Activated gamma-delta T cell (primary cell): ENCODE results near the gene GABRR1.

ENCODE experiments used
- DNase-seq: peaks from one replicate; lab custom pipeline; 2025; lab: John Stamatoyannopoulos, UW

The GABRR1 gene

DNA sequence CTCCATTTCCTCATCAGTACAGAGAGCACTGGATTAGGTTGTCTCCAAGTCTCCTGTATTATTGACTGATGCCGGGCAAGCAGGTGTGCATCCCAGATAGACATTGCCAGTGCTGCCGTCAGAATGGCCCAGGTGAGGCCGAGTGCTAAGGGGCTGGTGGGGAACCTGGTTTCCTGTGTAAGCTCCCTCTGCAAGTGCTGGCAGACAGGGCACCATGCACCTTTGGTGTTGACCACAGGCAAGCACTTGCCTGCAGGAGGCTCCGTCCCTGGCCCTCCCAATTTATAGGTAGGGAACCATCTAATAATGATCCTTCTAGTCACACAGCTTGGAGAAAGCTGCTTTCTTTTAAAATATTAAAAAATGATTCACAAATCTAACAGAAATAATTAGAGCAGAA is 747 bp downstream of the GABRR1 start:
- no peak for DNase-seq

DNA sequence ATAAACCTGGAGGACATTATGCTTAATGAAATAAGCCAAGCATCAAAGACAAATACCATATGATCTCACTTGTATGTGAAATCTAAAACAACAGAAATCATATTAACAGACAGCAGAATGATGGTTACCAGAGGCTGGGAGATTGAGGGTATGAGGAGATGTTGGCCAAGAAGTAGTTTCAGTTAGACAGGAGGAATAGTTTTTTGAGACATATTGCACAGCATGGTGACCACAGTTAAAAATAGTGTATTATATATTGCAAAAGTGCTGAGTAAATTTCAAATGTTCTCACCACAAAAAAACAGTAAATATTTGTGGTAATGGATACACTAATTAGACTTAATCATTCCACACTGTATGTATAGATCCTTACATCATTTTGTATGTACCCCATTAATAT is 1.8 kb downstream of the GABRR1 start:
- DNase-seq: no peak

DNA sequence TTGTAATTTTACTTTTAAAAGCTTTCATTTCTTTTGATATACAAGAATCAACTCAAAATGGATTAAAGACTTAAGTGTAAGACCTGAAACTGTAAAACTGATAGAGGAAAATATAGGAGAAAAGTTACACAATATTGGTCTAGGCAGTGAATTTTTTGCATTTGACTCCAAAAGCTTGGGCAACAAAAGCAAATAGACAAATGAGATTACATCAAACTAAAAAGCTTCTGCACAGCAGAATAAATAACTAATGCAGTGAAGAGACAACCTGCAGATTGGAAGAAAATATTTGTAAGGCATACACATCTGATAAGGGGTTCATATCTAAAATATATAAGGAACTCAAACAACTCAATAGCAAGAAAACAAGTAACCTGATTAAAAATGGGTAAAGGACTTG is 3.0 kb downstream of the GABRR1 start:
- DNase-seq: no peak

DNA sequence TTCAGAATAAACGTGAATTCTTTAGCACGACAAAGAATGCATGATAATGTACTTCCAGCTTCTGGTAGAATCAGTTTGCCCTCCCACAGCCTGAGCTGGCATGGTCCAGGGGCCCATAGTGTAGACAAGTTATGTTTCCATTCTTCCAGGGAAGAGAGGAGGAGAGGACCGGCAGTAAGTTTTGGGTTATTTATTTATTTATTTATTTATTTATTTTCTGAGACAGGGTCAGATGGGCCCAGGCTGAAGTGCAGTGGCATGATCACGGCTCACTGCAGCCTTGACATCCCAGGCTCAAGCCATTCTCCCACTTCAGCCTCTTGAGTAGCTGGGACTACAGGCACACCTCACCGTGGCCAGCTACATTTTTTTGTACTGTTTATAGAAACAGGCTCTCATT is 4.7 kb downstream of the GABRR1 start:
- no peak for DNase-seq

DNA sequence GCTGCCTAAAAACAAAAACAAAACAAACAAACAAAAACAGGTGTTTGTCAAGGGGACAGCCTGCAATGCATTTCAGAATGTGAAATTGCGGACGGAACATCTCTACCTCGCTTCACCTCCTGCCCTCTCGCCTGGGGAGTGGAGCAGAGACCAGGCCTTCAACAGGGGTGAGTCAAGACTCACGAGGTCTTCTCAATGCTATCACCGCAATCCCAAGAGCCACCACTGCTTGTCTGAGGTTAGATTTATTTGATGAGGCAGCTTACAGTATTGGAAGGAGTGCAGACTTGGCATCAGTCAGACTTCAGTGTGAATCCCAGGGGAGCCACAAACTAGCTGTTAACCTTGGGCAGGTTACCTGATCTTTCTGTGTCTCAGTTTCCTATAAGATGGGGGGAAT is 7.7 kb downstream of the GABRR1 start:
- no peak for DNase-seq

DNA sequence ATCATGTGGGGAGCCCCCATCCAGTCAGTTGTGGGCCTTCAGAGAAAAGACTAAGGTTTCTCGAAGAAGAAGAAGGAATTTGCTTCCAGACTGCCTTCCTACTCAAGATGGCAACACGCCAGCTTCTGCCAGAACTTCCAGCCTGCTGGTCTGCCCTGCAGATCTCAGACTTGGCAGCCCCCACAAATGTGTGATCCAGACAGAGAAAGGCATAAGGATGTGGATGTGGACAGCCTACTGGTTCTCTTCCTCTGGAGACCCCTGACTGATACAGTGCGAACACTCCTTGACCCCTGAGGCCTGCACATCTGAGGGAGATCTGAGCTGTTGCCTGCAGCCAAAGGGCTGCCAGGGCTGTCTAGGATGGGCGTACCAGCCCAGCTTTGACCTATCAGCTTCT is 8.6 kb downstream of the GABRR1 start:
- DNase-seq: no peak

DNA sequence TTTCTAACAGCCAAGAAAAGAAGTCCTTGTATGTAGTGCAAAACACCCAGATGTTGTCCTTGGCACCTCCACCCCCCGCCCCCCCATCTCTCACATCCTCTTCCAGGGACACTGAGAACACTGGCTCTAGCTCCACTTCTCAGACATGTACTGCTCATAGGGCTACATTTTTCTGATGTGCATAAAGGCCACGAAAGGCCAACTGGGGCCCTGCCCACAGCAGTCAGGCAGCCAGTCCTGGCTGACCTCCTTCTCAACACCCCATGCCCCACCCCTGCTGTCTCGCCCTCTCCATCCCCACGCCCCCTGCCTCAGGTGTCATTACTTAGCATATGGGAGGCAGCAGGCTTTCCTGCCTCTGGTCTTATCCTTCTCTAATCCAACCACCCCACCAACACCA is 11.3 kb downstream of the GABRR1 start:
- no peak for DNase-seq

DNA sequence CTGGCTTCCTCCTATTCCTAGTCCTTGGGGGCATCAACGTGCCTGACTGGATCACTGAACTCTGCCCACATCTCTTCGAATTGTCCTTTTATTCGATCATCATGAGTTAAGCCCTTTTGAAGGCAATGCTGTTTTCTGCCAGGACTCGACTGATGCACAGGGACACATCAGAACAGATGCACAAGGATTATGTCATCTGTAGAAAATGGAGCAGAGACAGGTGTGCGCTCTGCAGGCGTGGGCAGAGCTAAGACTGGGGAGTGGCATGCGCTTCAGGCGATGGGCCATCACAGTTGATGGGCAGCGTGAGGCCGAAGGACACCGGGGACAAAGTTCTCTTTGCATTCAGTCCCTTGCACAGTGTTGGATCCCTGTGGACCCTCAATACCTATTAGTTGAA is 13.1 kb downstream of the GABRR1 start:
- no peak for DNase-seq

DNA sequence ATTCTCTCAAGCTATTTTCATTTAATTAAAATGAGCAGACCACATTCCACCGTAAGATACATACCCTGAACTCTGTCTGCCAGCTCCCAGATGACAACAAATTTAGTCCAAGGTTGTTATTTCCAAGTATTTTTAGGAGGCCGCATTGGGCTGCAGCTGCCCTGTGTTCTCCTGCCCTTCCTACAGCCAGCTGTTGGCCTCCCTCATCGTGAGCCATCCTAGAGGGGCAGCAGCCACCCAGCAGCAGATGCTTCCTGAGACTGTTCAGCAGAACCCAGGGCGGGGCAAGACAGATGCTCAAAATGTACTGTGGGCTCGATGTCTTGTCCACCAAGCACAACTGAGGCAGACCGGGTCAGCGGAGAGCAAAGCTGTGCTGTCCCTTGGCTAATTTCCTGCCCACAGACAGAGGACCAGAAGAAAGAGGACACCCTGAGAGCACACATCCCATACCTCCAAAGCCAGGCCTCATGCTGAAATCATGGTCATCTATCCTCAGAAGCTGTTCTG is 16.4 kb downstream of the GABRR1 start:
- no peak for DNase-seq

DNA sequence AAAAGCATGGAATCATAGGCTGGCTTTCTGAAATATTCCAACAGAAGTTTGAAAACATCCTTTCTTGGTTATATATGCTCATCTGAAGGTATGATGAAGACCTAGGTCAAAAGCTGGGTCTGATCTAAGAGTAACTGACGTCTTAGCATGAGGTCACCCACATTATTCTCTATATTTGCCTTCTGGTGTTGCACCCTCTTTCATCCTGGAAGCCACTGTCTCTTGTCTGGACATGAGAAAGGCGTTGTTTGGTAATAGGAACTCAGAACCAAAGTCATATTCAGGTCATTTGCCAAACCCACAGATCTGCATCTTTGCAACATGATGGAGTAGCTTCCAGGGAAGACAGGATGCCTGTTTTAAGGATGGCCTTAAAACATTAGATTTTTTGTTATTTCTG is 17.6 kb downstream of the GABRR1 start:
- no peak for DNase-seq

DNA sequence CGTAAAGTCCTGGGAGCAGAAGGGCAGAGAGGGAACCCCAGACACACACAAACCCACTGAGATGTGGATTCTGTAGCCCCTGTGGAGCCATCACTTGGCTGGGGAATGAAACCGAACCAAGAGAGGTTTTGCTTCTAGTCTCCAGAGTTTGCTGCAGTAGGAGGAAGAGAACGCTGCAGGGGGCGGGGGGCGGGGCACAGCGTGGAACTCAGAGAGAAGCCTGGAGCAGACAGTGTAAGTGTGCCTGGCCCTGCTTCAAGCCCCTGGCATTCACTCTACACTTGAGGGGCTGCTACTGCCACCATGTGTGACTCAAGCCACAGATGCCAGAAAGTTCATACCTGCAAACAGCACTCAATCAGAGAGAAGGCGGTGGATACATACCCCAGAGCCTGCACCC is 18.9 kb downstream of the GABRR1 start:
- no peak for DNase-seq

DNA sequence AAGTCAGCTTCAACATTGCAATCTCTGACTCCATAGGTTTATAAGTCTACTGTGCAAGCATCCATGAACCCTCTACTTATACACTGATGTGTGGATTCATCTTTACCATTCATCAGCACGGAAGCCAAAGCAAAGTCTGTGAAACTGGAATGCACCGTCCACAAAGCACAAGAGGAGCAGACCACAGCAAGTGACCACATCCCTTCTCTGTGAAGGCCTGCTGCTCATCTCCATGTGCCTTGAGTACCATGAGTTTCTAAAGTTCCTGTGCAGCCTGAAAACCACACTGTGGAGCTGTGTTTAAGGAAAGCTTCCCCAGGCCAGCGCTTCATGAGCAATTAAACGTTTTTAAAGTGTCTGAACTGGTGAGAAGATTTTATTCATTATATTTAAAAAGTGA is 20.0 kb downstream of the GABRR1 start:
- DNase-seq: no peak

DNA sequence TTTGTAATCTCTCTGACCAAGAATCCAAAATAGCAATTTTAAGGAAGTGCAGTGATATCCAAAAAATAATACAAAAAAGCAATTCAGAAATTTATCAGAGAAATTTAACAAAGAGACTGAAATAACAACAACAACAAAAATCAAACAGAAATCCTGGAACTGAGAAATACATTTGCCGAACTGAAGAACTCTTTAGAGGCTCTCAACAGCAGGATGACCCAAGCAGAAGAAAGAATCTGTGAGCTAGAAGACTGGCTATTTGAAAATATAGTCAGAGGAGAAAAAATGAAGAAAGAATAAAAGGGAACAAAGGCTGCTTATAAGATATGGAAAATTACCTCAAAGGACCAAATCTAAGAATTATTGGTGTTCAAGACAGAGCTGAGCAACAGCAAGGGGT is 22.6 kb downstream of the GABRR1 start:
- DNase-seq: no peak

DNA sequence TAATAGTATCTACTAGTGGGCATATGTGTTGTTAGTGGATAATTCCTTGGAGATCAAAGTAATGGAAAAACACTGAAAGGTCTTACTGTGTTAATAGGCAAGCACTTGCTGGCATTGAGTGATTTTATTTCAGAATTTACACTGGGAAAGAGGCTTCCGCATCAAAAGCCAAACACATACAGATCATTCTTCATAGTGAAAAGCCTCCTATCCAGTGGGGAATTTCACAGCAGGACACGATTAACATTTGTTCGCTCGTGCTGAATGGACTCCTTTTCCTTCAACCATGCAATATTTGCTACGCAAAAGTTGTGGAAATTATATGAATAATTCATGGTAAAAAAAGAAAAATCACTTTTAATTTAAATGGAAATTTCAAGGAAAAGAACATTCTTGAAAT is 26.4 kb downstream of the GABRR1 start:
- no peak for DNase-seq

DNA sequence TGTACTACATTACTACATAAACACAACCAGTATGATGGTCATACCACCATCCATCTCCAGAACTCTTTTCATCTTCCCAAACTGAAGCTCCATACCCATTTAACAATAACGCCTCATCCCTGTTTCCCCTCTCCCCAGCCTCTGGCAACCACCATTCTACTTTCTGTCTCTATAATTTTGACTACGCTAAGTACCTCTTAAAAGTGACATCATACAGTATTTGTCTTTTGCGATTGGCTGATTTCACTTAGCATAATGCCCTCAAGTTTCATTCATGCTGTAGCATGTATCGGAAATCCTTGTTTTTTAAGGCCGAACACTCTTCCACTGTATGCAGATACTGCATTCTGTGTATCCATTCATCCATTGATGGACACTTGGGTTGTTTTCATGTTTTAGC is 29.7 kb downstream of the GABRR1 start:
- no peak for DNase-seq

DNA sequence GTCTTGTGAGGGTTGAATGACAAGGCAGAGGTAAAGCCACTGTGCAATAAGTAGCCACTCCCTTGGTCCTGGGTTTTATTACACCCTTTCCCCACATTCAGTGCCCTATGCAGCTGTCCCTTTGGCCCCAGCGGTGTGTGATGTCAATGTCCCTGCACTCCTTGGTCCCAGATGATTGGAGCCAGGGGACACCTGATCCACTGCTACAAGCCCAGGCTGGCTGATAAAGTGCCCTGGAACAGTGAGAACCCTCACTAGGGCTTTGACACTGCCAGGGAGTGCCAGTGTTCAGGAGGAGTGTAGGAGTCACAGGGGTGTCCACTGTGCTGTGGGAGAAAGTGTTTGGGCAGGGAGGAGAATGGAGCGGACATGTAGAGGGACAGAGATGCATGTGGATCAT is 30.4 kb downstream of the GABRR1 start:
- DNase-seq: no peak

DNA sequence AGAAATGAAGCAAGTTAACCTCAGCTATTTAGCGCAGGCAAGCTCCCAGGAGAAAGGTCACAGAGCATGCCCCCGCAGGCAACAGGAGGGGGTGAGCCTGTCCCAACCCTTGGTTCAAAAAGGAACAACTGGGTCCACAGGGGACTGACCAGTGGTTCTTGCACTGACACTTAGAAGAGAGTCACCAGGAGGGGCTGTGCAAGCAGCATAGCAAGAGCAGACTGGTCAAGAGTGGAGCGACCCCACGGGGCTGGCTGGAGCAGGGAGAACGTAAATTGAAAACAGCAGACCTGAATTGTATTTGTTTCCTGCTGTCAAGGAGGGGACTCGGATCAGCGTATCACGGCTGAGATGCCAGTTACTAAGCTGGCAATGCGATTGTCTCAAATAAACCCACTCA is 32.8 kb downstream of the GABRR1 start:
- no peak for DNase-seq

DNA sequence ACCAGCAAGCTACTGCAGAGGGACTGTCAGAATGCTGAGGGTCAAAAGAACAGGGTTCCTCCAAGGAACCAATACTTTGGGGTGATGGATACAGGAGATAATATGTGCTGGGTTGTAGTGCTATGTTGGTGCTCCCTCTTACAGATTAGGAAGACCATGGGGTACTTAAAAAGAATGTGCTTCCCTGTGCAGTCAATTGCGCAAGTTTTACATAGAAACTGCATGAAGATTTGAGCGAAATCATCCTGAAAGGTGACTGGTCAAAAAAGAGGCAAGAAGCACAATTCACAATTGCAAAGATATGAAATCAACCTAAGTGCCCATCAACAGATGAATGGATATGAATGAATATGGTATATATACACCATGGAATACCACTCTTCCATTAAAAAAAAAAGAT is 33.9 kb downstream of the GABRR1 start:
- no peak for DNase-seq

DNA sequence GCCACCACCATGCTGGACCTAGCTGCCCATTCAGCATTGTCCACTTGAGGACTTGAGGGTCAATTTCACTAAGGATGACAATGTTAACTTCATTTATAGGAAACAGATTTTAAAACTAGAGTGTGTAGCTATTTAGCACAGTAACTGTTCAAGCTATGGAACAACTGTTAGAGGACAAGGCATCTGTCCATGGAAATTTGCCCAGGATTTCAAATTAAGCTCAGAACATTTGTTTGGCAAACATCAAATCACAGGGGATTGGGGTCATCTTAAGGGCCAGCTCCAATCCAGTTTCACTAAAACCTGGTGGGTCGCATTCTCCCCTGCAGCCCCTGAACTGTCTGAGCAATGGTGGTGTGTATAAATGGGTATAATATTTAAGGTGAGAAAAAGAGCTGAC is 36.2 kb downstream of the GABRR1 start:
- DNase-seq: no peak

DNA sequence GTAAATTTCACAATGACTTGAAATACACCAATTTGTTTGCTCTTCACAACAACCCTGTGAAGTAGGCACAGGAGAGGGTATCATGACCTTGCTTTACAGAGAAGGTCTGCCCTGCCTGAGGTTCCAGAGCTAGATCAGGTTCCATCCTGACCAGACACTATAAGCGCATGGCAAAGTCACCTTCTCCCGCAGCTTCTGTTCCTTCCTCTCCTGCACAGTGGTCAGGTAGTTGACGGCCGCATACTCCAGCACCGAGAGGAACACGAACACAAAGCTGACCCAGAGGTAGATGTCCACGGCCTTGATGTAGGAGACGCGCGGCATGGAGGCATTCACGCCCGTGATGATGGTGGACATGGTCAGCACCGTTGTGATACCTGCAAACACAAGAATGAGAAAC is 37.0 kb downstream of the GABRR1 start:
- no peak for DNase-seq

DNA sequence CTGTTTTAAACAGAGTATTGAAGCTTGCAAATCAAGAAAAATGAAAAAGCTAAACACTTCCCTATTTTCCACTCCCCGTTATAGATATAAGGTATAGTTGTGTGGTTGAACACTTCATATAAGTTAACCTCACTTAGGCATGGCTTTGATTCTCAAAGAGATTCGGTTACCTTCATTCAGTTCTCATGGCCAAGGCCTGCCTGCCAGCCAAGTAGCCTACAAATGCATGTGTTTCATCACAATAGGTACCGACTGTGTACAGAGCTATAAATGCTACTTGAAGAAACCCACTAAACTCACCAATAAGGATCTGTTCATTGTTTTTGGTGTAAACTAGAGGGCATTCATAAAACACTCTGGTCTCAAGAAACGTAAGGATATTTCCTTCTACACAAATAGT is 43.5 kb downstream of the GABRR1 start:
- DNase-seq: no peak

DNA sequence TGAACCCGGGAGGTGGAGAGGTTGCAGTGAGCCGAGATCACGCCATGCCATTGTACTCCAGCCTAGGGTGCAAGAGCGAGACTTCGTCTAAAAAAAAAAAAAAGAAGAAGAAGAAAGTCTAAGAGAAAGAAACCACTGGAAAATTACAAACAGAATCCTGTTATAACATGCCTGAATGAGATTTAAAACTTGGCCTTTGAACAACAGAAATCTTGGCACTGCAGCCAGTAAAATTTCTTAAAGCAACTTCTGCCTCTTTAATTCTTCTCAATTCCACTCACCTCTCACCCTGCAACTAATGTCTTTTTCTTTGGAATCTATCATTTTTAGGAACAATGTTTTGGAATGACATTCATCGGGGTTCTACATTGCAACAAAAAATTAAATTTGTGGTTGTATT is 45.0 kb downstream of the GABRR1 start:
- DNase-seq: no peak

DNA sequence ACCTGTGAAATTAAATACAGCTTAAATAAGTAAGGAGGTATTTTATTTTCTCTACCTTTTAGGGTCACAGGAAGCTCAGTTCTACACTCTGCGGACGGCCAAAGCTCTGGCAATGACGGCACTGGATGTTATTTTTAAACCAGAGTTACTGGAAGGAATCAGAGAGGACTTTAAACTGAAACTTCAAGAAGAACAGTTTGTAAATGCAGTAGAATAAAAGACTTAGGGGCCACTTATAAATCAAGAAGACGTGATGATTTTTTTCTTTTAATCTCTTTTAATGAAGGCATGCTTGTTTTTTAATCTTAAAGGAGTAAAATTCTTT is 55.1 kb downstream of the GABRR1 start:
- no peak for DNase-seq

DNA sequence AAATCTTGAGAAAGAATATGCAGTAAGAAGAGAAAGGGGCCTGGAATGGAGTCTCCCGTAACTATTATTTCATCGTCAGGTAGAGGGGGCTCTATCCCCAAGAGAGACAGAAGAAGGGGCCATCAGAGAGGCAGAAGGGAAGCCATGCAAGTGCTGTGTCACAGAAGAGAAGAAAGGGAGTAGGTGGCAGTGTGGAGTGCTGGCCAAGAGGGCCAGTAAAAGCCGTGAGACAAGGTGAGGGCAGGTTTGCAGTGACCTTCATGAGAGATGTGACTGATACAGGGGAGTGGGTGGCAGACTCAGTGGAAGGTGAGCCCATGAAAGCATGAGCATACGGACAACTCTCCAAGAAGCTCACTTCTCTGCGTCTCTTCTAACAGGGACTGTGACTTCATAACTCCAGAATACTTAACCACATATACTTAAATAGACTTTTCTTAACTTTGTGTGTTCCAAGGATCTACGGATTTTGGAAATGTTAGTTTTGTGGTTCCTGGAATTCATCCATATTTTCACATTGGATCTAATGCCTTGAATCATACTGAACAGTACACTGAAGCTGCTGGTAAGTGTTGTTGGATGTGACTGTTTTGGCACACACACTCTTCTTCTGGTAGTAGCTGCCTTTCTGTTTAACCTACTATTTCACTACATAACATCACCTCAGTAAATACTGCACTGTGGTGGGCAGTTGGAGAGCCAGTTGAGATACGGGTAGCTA is 55.7 kb downstream of the GABRR1 start:
- no peak for DNase-seq
